KMS-11 (cell line): Measurements from ENCODE around the gene CYSTM1.

Experiments
- H2AFZ ChIP-seq: fragments of 200-600 bp; sonication (generic); 2 replicates; pipeline ENCODE4 v1.6.1; 2016; ENCODE audit warnings: antibody characterized with exemption, mixed run types, low read depth
- H3K27ac ChIP-seq: fragments of 200-600 bp; sonication (generic); 2 replicates; pipeline ENCODE4 v1.6.1; 2016; ENCODE audit warnings: mild to moderate bottlenecking, mixed run types
- H3K27me3 ChIP-seq: fragments of 200-600 bp; sonication (generic); 2 replicates; pipeline ENCODE4 v1.6.1; 2017; ENCODE audit warnings: mild to moderate bottlenecking, low read depth, mixed run types, moderate library complexity; ENCODE audit not compliant: insufficient read depth
- H3K36me3 ChIP-seq: fragments of 200-600 bp; sonication (generic); 2 replicates; pipeline ENCODE4 v1.6.1; 2017; ENCODE audit warnings: mild to moderate bottlenecking, mixed run types; ENCODE audit not compliant: insufficient read depth
- H3K4me1 ChIP-seq: fragments of 200-600 bp; sonication (generic); 2 replicates; pipeline ENCODE4 v1.6.1; 2016; ENCODE audit warnings: mild to moderate bottlenecking, low read depth, mixed run types; ENCODE audit not compliant: poor library complexity, severe bottlenecking
- H3K4me2 ChIP-seq: fragments of 200-600 bp; sonication (generic); 2 replicates; pipeline ENCODE4 v1.7.0; 2016; ENCODE audit warnings: mild to moderate bottlenecking, mixed run types
- H3K4me3 ChIP-seq: fragments of 200-600 bp; sonication (generic); IDR thresholded peaks from 2 replicates; pipeline ENCODE4 v1.6.1; 2017; ENCODE audit warnings: low read depth, low read length, mixed read lengths; ENCODE audit not compliant: insufficient read depth
- H3K79me2 ChIP-seq: fragments of 200-600 bp; sonication (generic); 2 replicates; pipeline ENCODE4 v1.6.1; 2016; ENCODE audit warnings: low read depth, mixed run types; ENCODE audit not compliant: insufficient read depth
- H3K9ac ChIP-seq: fragments of 200-600 bp; sonication (generic); 2 replicates; pipeline ENCODE4 v1.6.1; 2016; ENCODE audit warnings: mild to moderate bottlenecking, mixed run types
- H4K20me1 ChIP-seq: fragments of 200-600 bp; sonication (generic); 2 replicates; pipeline ENCODE4 v1.6.1; 2016; ENCODE audit warnings: mild to moderate bottlenecking, mixed run types; ENCODE audit not compliant: insufficient read depth
- CTCF ChIP-seq: fragments of 200-600 bp; sonication (generic); conservative IDR thresholded peaks from 2 replicates; pipeline ENCODE4 v1.6.1; 2017; ENCODE audit warnings: low read depth, mild to moderate bottlenecking, antibody characterized with exemption, low read length, moderate library complexity, mixed read lengths

Gene CYSTM1

GRCh38 chr5:140245341-140245740 is 70.4 kb downstream of the CYSTM1 start:
- Histone ChIP-seq H3K79me2 (no peaks in the 10 kb centered on the region), H3K36me3 (no peaks in the 10 kb centered on the region), H3K4me2 (no peak overlapping the region), H2AFZ (no peak overlapping the region), H3K27ac (no peak overlapping the region), H3K9ac (no peak overlapping the region), H3K4me1 (peaks cover 8% of the 10 kb centered on the region), H3K27me3 (no peaks in the 10 kb centered on the region), H3K4me3 (no peak overlapping the region), H4K20me1 (no peaks in the 10 kb centered on the region)
- no peak for TF ChIP-seq CTCF

DNA sequence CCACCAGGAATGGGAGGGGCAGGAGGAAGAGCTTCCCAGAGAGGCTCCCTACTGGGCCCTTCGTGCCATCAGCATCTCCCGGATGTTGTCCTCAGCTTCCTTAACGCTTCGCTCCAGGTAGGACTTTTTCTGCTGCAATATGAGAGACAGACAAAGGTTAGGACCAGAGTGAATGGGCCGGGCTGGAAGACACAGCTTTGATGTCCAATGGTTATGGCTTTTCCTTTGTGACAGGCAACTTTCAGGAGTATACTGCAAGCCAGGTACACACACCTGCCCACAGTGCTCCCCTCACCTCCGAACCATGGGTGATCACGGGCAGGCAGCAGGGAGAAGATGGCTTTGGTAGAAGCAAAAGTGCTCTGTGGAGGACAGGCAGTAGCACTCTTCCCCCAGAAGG is 70.9 kb downstream of the CYSTM1 start:
- Histone ChIP-seq H3K36me3 (no peaks in the 10 kb centered on the region), H3K27me3 (no peaks in the 10 kb centered on the region), H3K9ac (no peak overlapping the region), H3K4me1 (peaks cover 14% of the 10 kb centered on the region), H3K27ac (no peak overlapping the region), H3K4me3 (no peak overlapping the region), H3K4me2 (no peak overlapping the region), H3K79me2 (no peaks in the 10 kb centered on the region), H4K20me1 (no peaks in the 10 kb centered on the region), H2AFZ (no peak overlapping the region)
- TF ChIP-seq CTCF, result no peak

DNA sequence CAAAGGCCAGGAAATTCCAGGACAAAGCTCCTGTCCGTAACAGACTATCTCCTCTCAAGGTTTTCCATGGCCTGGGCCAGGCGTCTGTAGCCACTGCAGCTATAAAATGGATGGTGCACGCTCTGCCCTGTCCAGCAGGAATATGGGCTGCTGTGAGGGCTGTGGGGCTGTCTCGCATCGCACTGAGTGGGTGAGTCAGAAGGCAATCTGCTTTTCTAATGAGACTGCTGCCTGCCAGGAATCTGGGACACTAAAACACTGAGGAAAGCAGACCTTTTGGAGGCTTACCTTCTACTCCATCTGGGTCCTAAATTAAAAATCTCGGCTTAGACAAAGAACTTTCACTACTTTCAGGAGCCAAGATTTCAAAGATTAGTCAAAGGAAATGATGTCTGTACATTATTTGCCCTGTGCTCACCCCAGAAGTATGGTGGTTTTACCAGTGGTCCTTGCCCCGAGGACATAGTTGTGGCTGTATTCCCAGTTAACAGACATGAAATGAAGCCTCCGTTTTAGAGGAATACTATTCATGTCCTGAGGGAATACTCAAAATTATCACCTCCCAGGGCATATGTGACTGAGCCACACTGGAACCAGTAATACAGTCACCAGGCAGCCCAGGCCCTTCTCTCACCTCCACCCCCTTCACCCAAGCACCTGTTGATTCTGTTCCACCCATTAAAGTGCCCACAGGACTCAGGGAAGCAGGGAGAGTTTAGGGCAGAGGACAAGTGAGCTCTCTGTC is 71.6 kb downstream of the CYSTM1 start:
- Histone ChIP-seq H4K20me1 (no peaks in the 10 kb centered on the region), H2AFZ (no peak overlapping the region), H3K9ac (no peak overlapping the region), H3K27ac (no peak overlapping the region), H3K27me3 (no peaks in the 10 kb centered on the region), H3K79me2 (no peaks in the 10 kb centered on the region), H3K4me3 (no peak overlapping the region), H3K36me3 (no peaks in the 10 kb centered on the region), H3K4me1 (peaks cover 20% of the 10 kb centered on the region), H3K4me2 (no peak overlapping the region)
- TF ChIP-seq CTCF, result no peak

GRCh38 chr5:140248414-140248813 is 73.4 kb downstream of the CYSTM1 start:
- Histone ChIP-seq H4K20me1 (no peaks in the 10 kb centered on the region), H3K27ac (no peak overlapping the region), H3K27me3 (no peaks in the 10 kb centered on the region), H3K79me2 (no peaks in the 10 kb centered on the region), H3K36me3 (no peaks in the 10 kb centered on the region), H3K4me1 (peaks cover 33% of the 10 kb centered on the region), H2AFZ (no peak overlapping the region), H3K4me3 (no peak overlapping the region), H3K9ac (no peak overlapping the region), H3K4me2 (no peak overlapping the region)
- TF ChIP-seq CTCF, result no peak
